MM.1S (cell line): ENCODE measurements around the gene PRKAB2.

Experiments
- EZH2 ChIP-seq: fragments of 300-600 bp; sonication (generic); optimal IDR thresholded peaks from 2 replicates; pipeline ENCODE3; 2017; ENCODE audit warnings: low read depth, mild to moderate bottlenecking, antibody characterized with exemption, low read length, mixed read lengths
- TF ChIP-seq, protein P1 (sequence below): fragments of 300-600 bp; sonication (generic); IDR thresholded peaks from 2 replicates; pipeline ENCODE4 v1.5.1; 2016; ENCODE audit warnings: antibody characterized with exemption, low read length, mixed read lengths

DNA sequence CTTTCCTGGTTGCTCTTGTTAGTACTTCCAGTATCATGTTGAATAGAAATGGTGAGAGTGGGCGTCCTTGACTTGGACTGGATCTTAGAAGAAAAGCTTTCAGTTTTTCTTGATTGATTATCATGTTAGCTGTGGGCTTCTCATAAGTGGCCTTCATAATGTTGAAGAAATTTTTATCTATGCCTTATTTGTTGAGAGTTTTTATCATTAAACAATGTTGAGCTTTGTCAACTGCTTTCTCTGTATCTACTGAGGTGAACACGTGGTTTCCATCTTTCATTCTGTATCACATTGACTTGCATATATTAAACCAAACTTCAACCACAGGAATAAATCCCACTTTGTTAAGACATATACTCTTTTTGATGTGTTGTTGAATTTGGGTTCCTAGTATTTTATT lies 29.4 kb downstream of the PRKAB2 start:
- TF ChIP-seq, protein P1, sequence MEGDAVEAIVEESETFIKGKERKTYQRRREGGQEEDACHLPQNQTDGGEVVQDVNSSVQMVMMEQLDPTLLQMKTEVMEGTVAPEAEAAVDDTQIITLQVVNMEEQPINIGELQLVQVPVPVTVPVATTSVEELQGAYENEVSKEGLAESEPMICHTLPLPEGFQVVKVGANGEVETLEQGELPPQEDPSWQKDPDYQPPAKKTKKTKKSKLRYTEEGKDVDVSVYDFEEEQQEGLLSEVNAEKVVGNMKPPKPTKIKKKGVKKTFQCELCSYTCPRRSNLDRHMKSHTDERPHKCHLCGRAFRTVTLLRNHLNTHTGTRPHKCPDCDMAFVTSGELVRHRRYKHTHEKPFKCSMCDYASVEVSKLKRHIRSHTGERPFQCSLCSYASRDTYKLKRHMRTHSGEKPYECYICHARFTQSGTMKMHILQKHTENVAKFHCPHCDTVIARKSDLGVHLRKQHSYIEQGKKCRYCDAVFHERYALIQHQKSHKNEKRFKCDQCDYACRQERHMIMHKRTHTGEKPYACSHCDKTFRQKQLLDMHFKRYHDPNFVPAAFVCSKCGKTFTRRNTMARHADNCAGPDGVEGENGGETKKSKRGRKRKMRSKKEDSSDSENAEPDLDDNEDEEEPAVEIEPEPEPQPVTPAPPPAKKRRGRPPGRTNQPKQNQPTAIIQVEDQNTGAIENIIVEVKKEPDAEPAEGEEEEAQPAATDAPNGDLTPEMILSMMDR = no peak
- TF ChIP-seq EZH2 = no peak
